Coronary artery (tissue), 2 donors: ENCODE results near the gene PLPP4.

ENCODE experiments used
- DNase-seq: peaks from one replicate; pipeline ENCODE4 v3.0.0-alpha.2; 2017; ENCODE audit warnings: low spot score
- H3K27ac ChIP-seq, 2 donors: fragments of 200-600 bp; sonication (generic); one replicate each; pipeline ENCODE4 v1.5.1; 2016 to 2019
- H3K4me3 ChIP-seq: fragments of 200-600 bp; sonication (generic); 2 replicates; pipeline ENCODE4 v1.5.1; 2016; ENCODE audit warnings: mild to moderate bottlenecking, moderate library complexity
- TF ChIP-seq, protein P1 (sequence below): fragments of 200-600 bp; sonication (generic); IDR thresholded peaks from one replicate; pipeline ENCODE4 v1.5.1; 2019; ENCODE audit warnings: antibody characterized with exemption

Gene PLPP4

GRCh38 chr10:120543291-120543690 lies 86.3 kb downstream of the PLPP4 start:
- H3K4me3 ChIP-seq, result no peak overlapping the region
- DNase-seq, result no peak
- TF ChIP-seq, protein P1, sequence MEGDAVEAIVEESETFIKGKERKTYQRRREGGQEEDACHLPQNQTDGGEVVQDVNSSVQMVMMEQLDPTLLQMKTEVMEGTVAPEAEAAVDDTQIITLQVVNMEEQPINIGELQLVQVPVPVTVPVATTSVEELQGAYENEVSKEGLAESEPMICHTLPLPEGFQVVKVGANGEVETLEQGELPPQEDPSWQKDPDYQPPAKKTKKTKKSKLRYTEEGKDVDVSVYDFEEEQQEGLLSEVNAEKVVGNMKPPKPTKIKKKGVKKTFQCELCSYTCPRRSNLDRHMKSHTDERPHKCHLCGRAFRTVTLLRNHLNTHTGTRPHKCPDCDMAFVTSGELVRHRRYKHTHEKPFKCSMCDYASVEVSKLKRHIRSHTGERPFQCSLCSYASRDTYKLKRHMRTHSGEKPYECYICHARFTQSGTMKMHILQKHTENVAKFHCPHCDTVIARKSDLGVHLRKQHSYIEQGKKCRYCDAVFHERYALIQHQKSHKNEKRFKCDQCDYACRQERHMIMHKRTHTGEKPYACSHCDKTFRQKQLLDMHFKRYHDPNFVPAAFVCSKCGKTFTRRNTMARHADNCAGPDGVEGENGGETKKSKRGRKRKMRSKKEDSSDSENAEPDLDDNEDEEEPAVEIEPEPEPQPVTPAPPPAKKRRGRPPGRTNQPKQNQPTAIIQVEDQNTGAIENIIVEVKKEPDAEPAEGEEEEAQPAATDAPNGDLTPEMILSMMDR, result no peak
- no peak overlapping the region for H3K27ac ChIP-seq

- no peak overlapping the region for H3K4me3 ChIP-seq
- TF ChIP-seq, protein P1, result no peak
- DNase-seq, result no peak
- no peak overlapping the region for H3K27ac ChIP-seq
These were observed 91.2 kb downstream of the PLPP4 start for GRCh38 chr10:120548210-120548609.

DNA sequence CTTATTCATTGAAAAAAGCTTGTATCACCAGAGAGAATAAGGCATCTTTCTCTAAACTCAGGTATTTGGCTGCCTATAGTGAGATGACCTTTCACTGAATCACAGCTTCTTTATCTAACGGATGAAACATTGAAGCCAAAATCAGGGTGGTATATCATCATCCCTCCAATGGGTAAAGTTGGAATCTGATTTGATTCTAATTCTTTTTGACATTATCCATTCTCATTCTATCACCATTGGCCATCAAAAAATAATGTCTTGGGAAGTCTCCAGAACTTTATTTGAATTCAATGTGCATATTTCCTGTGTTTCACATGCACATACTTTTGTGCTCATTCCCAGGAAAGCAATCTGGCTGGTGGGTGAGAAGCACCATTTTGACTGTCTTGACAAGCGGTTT lies 95.2 kb downstream of the PLPP4 start:
- TF ChIP-seq, protein P1, result no peak
- Histone ChIP-seq H3K4me3 (no peak overlapping the region), H3K27ac (no peak overlapping the region)
- DNase-seq, result no peak

- Histone ChIP-seq H3K4me3 (no peak overlapping the region), H3K27ac (no peak overlapping the region)
- TF ChIP-seq, protein P1, result no peak
- no peak for DNase-seq
These were observed 96.9 kb downstream of the PLPP4 start for GRCh38 chr10:120553911-120554310.

- H3K27ac ChIP-seq, result no peak overlapping the region
- no peak for DNase-seq
These were observed 98.4 kb downstream of the PLPP4 start for GRCh38 chr10:120555436-120555835.

GRCh38 chr10:120555842-120556532 lies 99.0 kb downstream of the PLPP4 start:
- DNase-seq, result no peak
- Histone ChIP-seq H3K4me3 (no peak overlapping the region), H3K27ac (no peak overlapping the region)
- TF ChIP-seq, protein P1, result no peak

More at GRCh38 chr10:120555436-120555835, 98.4 kb downstream of the PLPP4 start:
- TF ChIP-seq, protein P1, result no peak
- no peak overlapping the region for H3K4me3 ChIP-seq

- TF ChIP-seq, protein P1, result no peak
- no peak overlapping the region for H3K27ac ChIP-seq
- no peak for DNase-seq
These were observed 100.3 kb downstream of the PLPP4 start for GRCh38 chr10:120557311-120557710.

More at GRCh38 chr10:120557311-120557710, 100.3 kb downstream of the PLPP4 start:
- H3K4me3 ChIP-seq, result no peak overlapping the region
